ENCODE results near the gene DNAJB9.

DNAJB9 gene

DNA sequence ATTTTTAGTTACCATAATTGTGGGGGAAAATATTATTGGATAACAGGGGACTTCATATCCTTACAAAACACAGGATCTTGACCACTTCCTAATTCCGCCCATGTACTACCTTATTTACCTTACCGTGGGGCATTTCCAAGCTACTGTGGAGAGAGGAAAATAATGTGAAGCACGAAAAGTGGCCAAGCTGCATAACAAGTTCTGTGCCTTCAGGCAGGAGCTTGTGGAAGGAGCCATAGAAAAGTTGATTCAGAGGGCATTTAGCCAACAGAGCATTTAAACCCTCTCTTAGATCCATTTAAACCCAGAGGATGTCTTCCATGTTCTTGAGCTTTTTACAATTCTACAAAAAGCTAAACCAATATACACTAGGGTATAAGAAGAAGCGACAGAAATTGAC lies 41.6 kb downstream of the DNAJB9 start:
- DNase-seq: no peak

DNA sequence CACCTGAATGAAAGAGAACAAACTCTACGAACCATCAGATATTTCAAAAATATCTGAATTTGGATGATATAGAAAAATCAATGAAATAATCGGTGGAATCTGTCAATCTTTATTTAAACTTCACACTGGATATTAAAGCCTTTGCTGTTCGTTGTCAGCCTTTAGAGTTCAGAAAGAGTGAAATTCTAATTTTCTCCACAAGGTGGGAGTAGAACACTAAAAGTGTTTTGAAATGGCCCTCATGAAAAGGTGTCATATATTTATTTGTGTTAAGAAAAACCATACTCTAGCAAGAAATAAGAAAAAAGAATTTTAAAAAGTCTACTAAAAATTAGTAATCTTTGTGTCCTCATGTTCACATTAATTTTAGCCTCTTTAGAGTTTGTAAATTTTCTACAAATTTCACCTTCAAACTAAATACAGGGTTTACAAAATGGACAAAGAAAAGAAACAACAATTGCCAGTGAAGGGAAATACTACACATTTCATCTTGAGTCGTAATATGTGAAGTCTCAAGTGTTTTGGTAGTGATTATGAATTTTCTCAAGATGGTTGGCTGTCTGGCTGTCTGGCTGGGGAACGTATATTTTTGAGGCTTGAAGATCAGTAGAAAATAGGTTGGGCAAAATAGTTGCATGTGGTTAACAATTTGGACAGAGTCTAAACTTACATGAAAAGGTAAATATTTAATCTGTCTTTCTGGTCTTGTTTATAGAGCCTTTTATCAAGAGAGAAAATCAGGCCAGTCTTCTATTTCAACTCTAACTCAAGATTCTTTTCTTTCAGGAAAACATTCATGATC lies 43.7 kb downstream of the DNAJB9 start:
- peak; percentile 69 for DNase-seq

- DNase-seq: no peak
Observed at GRCh38 chr7:108613949-108614381, 44.3 kb downstream of the DNAJB9 start.

- DNase-seq: no peak
Observed at GRCh38 chr7:108614896-108615295, 45.2 kb downstream of the DNAJB9 start.

DNA sequence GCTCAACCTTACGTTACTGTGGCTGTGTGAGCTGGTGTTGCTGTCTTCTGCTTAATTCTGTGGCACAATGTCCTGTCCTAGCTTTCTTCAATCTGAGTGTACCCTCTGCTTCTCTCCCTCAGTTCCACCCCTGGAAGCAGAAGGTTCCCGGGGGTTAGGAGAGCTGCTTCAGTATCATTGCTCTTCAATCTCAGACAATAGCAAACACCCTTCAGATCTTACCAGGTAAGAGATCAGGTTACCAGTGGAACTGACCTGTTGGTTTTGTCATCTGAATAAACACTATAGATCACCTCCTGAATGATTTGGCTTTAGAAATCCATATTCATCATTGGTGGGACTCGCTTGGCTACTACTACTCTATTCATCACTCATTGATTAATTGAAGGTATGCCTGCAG lies 48.4 kb downstream of the DNAJB9 start:
- no peak for DNase-seq

DNA sequence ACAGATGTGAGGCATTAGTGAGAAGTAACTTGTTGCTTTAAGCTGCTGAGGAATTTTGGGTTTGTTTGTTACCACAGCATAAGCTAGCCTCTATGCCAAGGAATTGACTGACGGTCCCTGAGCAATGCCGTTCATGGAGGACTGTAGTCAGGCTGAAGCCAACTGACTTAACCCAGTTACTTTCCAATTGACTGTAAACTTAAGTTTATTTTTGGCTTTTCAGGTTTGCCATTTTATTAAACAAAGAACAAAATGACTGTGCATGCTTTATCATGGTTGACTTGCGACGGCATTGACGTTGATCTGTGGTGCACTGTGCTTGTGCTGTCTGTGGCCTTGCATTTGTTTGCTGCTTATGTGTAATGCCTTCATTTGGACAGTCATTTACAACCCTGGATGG lies 53.5 kb downstream of the DNAJB9 start:
- DNase-seq: no peak
